ENCODE measurements around the gene SORCS3. TPM values are rescaled to one million over a fixed set of nuclear protein-coding genes. Genes with fewer than 3 reads are reported as not detected.

Gene SORCS3
- total and polyA plus RNA-seq, 9 of the 15 experiments (the other 6 are each of a cell fraction or from before 2014, with no cell fraction given), result not detected

DNA sequence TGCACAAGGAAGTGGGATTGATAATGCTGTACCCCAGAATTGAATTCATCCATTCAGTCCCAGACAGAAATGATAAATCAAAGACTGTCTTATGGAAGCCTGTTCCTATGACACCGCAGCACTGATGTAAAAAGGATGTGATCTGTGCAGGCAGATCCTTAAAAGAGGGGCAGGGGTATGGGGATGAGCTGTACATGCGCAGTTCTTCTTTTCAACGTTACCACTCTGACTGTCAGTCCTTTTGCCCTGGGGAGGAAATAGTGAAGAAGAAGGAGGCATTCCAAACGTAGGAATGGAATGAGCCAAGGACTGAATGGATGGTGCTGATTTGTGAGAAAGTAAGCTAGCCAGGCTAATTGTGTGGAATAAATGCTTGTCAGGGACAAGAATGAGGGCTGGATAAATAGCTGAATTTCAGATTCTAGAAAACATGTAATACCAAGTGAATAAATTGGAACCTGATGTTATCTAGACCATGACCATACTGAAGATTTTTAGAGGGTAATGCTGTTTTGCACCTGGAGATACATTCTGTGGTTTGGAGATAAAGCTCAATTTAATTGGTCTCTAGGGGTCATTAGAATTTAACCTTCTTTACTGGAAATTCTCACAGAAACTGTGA is 509.3 kb downstream of the SORCS3 start (continued):
- TF ChIP-seq ZNF174 (CRISPR knock-in tag; IDR thresholded peaks at IDR 0.05) (no peak), SAP30 (IDR thresholded peaks at IDR 0.05; ENCODE audit: borderline replicate concordance, insufficient read depth, low read depth, low read length, poor library complexity, severe bottlenecking) (no peak)
- TF ChIP-seq, protein P1, sequence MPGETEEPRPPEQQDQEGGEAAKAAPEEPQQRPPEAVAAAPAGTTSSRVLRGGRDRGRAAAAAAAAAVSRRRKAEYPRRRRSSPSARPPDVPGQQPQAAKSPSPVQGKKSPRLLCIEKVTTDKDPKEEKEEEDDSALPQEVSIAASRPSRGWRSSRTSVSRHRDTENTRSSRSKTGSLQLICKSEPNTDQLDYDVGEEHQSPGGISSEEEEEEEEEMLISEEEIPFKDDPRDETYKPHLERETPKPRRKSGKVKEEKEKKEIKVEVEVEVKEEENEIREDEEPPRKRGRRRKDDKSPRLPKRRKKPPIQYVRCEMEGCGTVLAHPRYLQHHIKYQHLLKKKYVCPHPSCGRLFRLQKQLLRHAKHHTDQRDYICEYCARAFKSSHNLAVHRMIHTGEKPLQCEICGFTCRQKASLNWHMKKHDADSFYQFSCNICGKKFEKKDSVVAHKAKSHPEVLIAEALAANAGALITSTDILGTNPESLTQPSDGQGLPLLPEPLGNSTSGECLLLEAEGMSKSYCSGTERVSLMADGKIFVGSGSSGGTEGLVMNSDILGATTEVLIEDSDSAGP (CRISPR knock-in tag; IDR thresholded peaks at IDR 0.05), result no peak

DNA sequence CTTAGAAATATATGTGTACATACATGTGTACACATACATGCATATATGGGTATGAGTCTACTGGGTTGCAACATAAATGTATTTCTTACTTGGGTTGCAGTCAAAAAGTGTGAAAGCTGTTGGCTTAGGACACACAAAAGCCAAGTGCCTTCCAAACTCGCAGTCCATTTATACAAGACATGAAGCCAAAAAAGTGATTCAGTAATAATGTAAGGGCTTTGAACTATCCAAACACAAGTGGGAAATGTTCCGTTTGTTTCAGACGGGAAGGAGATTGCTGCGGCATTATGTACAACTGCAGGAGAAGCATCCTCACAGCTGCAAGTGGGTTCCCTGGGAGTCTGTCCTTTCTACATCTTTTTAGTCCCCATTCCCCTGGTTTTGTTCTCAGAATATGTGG is 513.6 kb downstream of the SORCS3 start:
- CTCF ChIA-PET (ENCODE audit: low intra/inter-chr PET ratio), result no interaction called here
- Histone ChIP-seq H3K27ac (ENCODE audit: extremely low read depth, low read depth, low read length) (no peak overlapping the region), H3K9ac (ENCODE audit: insufficient read depth in 1 of 2, low read depth in 2 of 2, low read length in 2 of 2) (no peak overlapping the region), H3K4me2 (ENCODE audit: insufficient read depth, low read length) (no peak overlapping the region), H4K20me1 (replicated peaks; ENCODE audit: control insufficient read depth, insufficient read depth, low read length) (no peaks in the 10 kb centered on the region), H2AFZ (ENCODE audit: low read depth, low read length) (no peak overlapping the region), H3K4me1 (replicated peaks in 1 of 2; ENCODE audit: control insufficient read depth in 2 of 2, insufficient read depth in 2 of 2, low read length in 2 of 2) (no peaks in the 10 kb centered on the region), H3K4me3 (no peak overlapping the region), H3K9me3 (replicated peaks; ENCODE audit: control insufficient read depth, insufficient read depth, low read depth, low read length) (no peaks in the 10 kb centered on the region), H3K9me1 (ENCODE audit: control insufficient read depth, insufficient read depth, low read length) (no peaks in the 10 kb centered on the region), H3K79me2 (ENCODE audit: control insufficient read depth, insufficient read depth, low read length) (no peaks in the 10 kb centered on the region), H3K27me3 (ENCODE audit: control insufficient read depth in 2 of 2, insufficient read depth in 2 of 2, low read length in 2 of 2) (no peaks in the 10 kb centered on the region), H3K36me3 (ENCODE audit: control insufficient read depth, insufficient read depth, low read length) (no peaks in the 10 kb centered on the region)
- WGBS (ENCODE audit: insufficient coverage, low coverage, missing lambda C conversion rate), result 6% methylated on average over 4 of the region's 4 CpGs
- FAIRE-seq, result no peak
- no peak for TF ChIP-seq HNRNPLL (IDR thresholded peaks at IDR 0.05; ENCODE audit: low read depth, low read length, poor library complexity, severe bottlenecking)
- no peak for TF ChIP-seq ZNF184 (CRISPR knock-in tag; IDR thresholded peaks at IDR 0.05)
- TF ChIP-seq, protein P2, sequence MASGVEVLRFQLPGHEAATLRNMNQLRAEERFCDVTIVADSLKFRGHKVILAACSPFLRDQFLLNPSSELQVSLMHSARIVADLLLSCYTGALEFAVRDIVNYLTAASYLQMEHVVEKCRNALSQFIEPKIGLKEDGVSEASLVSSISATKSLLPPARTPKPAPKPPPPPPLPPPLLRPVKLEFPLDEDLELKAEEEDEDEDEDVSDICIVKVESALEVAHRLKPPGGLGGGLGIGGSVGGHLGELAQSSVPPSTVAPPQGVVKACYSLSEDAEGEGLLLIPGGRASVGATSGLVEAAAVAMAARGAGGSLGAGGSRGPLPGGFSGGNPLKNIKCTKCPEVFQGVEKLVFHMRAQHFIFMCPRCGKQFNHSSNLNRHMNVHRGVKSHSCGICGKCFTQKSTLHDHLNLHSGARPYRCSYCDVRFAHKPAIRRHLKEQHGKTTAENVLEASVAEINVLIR (CRISPR knock-in tag; IDR thresholded peaks at IDR 0.05), result no peak
- TF ChIP-seq C11orf30 (IDR thresholded peaks at IDR 0.05; ENCODE audit: low read depth), result no peak
- no peak for TF ChIP-seq MED1 (CRISPR knock-in tag; IDR thresholded peaks at IDR 0.05; ENCODE audit: borderline replicate concordance)
- no peak for TF ChIP-seq U2AF1 (optimal IDR thresholded peaks at IDR 0.05; ENCODE audit: low read depth, low read length)
- no peak for TF ChIP-seq RB1 (IDR thresholded peaks at IDR 0.05; ENCODE audit: low read depth)
- TF ChIP-seq HNRNPL (IDR thresholded peaks at IDR 0.05; ENCODE audit: low read depth, low read length), result no peak
- TF ChIP-seq NCOA4 (IDR thresholded peaks at IDR 0.05; ENCODE audit: partially characterized antibody), result no peak
- POLR2A ChIA-PET, result no interaction called here
- in situ Hi-C loops (cut with MboI) (no loop called here), intact Hi-C loops (cut with micrococcal nuclease) (no loop called here)
- ATAC-seq, result no peak
- no TSS peak for BruUV-seq (replicated peaks)
- no peak for DNase-seq (ENCODE audit: extremely low read depth in 1 of 4, low spot score in 3 of 4)

All from K562 (cell line).